WTC11 (cell line): Measurements from ENCODE around the gene CPXM2. TPM values are rescaled to one million over a fixed set of nuclear protein-coding genes. Genes with fewer than 3 reads are reported as not detected.

Source experiments
- ATAC-seq: fragments of 200-7000 bp; cut with Tn5 transposase; 2 replicates; pipeline ENCODE4 v1.10.0; 2021; ENCODE audit warnings: mild to moderate bottlenecking, moderate library complexity
- CTCF ChIA-PET: fragments of 300-600 bp; sonication (Branson Sonifier 250); formaldehyde crosslinking; loops from one replicate; lab custom pipeline; 2021; ENCODE audit warnings: antibody characterized with exemption; lab: Charles Lee
- POLR2A ChIA-PET: fragments of 350-600 bp; sonication (Branson Sonifier 250); formaldehyde crosslinking; loops from one replicate; lab custom pipeline; 2021; ENCODE audit warnings: antibody characterized with exemption; lab: Charles Lee
- DNase-seq: peaks from one replicate; pipeline ENCODE4 v3.0.0; 2021; ENCODE audit warnings: low spot score
- H3K27ac Mint-ChIP-seq: 2 replicates; pipeline ENCODE4 v1.8.0; 2021; ENCODE audit warnings: mixed read lengths
- H3K27me3 Mint-ChIP-seq: 2 replicates; pipeline ENCODE4 v1.8.0; 2021; ENCODE audit warnings: low read depth, mild to moderate bottlenecking, moderate library complexity, mixed read lengths
- H3K36me3 Mint-ChIP-seq: 2 replicates; pipeline ENCODE4 v1.8.0; 2021; ENCODE audit warnings: mixed read lengths
- H3K4me1 Mint-ChIP-seq: 2 replicates; pipeline ENCODE4 v1.8.0; 2022; ENCODE audit warnings: mixed read lengths
- H3K4me3 Mint-ChIP-seq: 2 replicates; pipeline ENCODE4 v1.8.0; 2021; ENCODE audit warnings: mild to moderate bottlenecking, moderate library complexity, mixed read lengths
- H3K9me3 Mint-ChIP-seq: 2 replicates; pipeline ENCODE4 v1.8.0; 2021; ENCODE audit warnings: mixed read lengths
- ERG ChIP-seq: fragments of 250-450 bp; sonication (Bioruptor Pico); IDR thresholded peaks from 2 replicates; pipeline ENCODE4 v1.8.0; 2021; ENCODE audit warnings: mild to moderate bottlenecking
- ESRRA ChIP-seq: sonication (generic); formaldehyde crosslinking; IDR thresholded peaks from 2 replicates; pipeline ENCODE4 v1.8.1; 2022; ENCODE audit warnings: mild to moderate bottlenecking, missing genetic modification reagents, borderline replicate concordance
- FOXP1 ChIP-seq: sonication (generic); formaldehyde crosslinking; IDR thresholded peaks from 2 replicates; pipeline ENCODE4 v1.8.0; 2022; ENCODE audit warnings: missing genetic modification reagents, mild to moderate bottlenecking, moderate library complexity, borderline replicate concordance
- MXD4 ChIP-seq: fragments of 250-450 bp; sonication (Bioruptor Pico); IDR thresholded peaks from 2 replicates; pipeline ENCODE4 v1.8.0; 2021; ENCODE audit warnings: mild to moderate bottlenecking, moderate library complexity, borderline replicate concordance
- NFYB ChIP-seq: sonication (generic); formaldehyde crosslinking; conservative IDR thresholded peaks from 2 replicates; pipeline ENCODE4 v1.8.0; 2022; ENCODE audit warnings: low read depth, missing genetic modification reagents
- SMAD3 ChIP-seq: sonication (generic); formaldehyde crosslinking; IDR thresholded peaks from 2 replicates; pipeline ENCODE4 v1.8.0; 2022; ENCODE audit warnings: missing genetic modification reagents, mild to moderate bottlenecking, borderline replicate concordance
- SOX15 ChIP-seq: fragments of 250-450 bp; sonication (Bioruptor Pico); IDR thresholded peaks from 2 replicates; pipeline ENCODE4 v1.9.0; 2021; ENCODE audit warnings: mild to moderate bottlenecking
- ZNF423 ChIP-seq: fragments of 250-450 bp; sonication (Bioruptor Pico); IDR thresholded peaks from 2 replicates; pipeline ENCODE4 v2.1.2; 2022; ENCODE audit warnings: mild to moderate bottlenecking, moderate library complexity
- total RNA-seq: library from RNA; stranded (reverse); gene quantifications from 3 replicates; pipeline ENCODE4 v1.2.3, GENCODE V29; 2021
- TF ChIP-seq, protein P1 (sequence below): sonication (generic); formaldehyde crosslinking; IDR thresholded peaks from 2 replicates; pipeline ENCODE4 v1.8.1; 2023; ENCODE audit warnings: mild to moderate bottlenecking, moderate library complexity, missing genetic modification reagents
- TF ChIP-seq, protein P2 (sequence below): sonication (generic); formaldehyde crosslinking; IDR thresholded peaks from 2 replicates; pipeline ENCODE4 v1.8.0; 2022; ENCODE audit warnings: missing genetic modification reagents
- TF ChIP-seq, protein P3 (sequence below): sonication (generic); formaldehyde crosslinking; IDR thresholded peaks from 2 replicates; pipeline ENCODE4 v1.8.1; 2023; ENCODE audit warnings: mild to moderate bottlenecking, missing genetic modification reagents, moderate library complexity

The CPXM2 gene
- total RNA-seq, 1 experiment from 2014 or later = 3.4 TPM

GRCh38 chr10:123717336-123717735 lies 174.3 kb downstream of the CPXM2 start:
- no peak for TF ChIP-seq SOX15
- no peak for TF ChIP-seq ERG (CRISPR knock-in tag)
- no peak for TF ChIP-seq ZNF423 (CRISPR knock-in tag)
- TF ChIP-seq NFYB (CRISPR knock-in tag) = no peak
- H3K36me3 Mint-ChIP-seq = peaks cover 5% of the 10 kb centered on the region
- H3K27me3 Mint-ChIP-seq = peaks cover 11% of the 10 kb centered on the region
- ChIA-PET CTCF (interaction anchor here (0.6 to 1.6 kb wide), 3 partner anchors 13 to 140 kb away, joined by 3 to 7 read pairs (median 4); no protein-coding TSS in a partner anchor), POLR2A (no interaction called here)
- H3K9me3 Mint-ChIP-seq = peaks cover 26% of the 10 kb centered on the region
- ATAC-seq (no peak), DNase-seq (no peak)
- no peaks in the 10 kb centered on the region for H3K4me1 Mint-ChIP-seq
- H3K27ac Mint-ChIP-seq = no peak overlapping the region
- no peak overlapping the region for H3K4me3 Mint-ChIP-seq

GRCh38 chr10:123715546-123715945 lies 176.1 kb downstream of the CPXM2 start:
- Mint-ChIP-seq H3K27ac (no peak overlapping the region), H3K36me3 (peaks cover 5% of the 10 kb centered on the region)
- no peak for DNase-seq
- no peak for ATAC-seq
- TF ChIP-seq, protein P1, sequence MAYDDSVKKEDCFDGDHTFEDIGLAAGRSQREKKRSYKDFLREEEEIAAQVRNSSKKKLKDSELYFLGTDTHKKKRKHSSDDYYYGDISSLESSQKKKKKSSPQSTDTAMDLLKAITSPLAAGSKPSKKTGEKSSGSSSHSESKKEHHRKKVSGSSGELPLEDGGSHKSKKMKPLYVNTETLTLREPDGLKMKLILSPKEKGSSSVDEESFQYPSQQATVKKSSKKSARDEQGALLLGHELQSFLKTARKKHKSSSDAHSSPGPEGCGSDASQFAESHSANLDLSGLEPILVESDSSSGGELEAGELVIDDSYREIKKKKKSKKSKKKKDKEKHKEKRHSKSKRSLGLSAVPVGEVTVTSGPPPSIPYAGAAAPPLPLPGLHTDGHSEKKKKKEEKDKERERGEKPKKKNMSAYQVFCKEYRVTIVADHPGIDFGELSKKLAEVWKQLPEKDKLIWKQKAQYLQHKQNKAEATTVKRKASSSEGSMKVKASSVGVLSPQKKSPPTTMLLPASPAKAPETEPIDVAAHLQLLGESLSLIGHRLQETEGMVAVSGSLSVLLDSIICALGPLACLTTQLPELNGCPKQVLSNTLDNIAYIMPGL = no peak
- TF ChIP-seq NFYB (CRISPR knock-in tag) = no peak
- TF ChIP-seq, protein P2, sequence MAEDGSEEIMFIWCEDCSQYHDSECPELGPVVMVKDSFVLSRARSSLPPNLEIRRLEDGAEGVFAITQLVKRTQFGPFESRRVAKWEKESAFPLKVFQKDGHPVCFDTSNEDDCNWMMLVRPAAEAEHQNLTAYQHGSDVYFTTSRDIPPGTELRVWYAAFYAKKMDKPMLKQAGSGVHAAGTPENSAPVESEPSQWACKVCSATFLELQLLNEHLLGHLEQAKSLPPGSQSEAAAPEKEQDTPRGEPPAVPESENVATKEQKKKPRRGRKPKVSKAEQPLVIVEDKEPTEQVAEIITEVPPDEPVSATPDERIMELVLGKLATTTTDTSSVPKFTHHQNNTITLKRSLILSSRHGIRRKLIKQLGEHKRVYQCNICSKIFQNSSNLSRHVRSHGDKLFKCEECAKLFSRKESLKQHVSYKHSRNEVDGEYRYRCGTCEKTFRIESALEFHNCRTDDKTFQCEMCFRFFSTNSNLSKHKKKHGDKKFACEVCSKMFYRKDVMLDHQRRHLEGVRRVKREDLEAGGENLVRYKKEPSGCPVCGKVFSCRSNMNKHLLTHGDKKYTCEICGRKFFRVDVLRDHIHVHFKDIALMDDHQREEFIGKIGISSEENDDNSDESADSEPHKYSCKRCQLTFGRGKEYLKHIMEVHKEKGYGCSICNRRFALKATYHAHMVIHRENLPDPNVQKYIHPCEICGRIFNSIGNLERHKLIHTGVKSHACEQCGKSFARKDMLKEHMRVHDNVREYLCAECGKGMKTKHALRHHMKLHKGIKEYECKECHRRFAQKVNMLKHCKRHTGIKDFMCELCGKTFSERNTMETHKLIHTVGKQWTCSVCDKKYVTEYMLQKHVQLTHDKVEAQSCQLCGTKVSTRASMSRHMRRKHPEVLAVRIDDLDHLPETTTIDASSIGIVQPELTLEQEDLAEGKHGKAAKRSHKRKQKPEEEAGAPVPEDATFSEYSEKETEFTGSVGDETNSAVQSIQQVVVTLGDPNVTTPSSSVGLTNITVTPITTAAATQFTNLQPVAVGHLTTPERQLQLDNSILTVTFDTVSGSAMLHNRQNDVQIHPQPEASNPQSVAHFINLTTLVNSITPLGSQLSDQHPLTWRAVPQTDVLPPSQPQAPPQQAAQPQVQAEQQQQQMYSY (CRISPR knock-in tag) = no peak
- TF ChIP-seq FOXP1 (CRISPR knock-in tag) = no peak
- no peak for TF ChIP-seq ESRRA (CRISPR knock-in tag)
- TF ChIP-seq, all 79 proteins: peak for 0
- H3K9me3 Mint-ChIP-seq = peaks cover 26% of the 10 kb centered on the region
- ChIA-PET CTCF (interaction anchor here (1.6 kb wide), 1 partner anchor 13 kb away, joined by 4 read pairs; no protein-coding TSS in a partner anchor), POLR2A (no interaction called here)
- H3K4me3 Mint-ChIP-seq = no peak overlapping the region
- no peaks in the 10 kb centered on the region for H3K4me1 Mint-ChIP-seq
- peaks cover 5% of the 10 kb centered on the region for H3K27me3 Mint-ChIP-seq

GRCh38 chr10:123706236-123706635 lies 185.4 kb downstream of the CPXM2 start:
- POLR2A ChIA-PET = no interaction called here
- no peak for ATAC-seq
- H3K27me3 Mint-ChIP-seq = peaks cover 10% of the 10 kb centered on the region
- TF ChIP-seq ERG (CRISPR knock-in tag) = no peak
- TF ChIP-seq, protein P3, sequence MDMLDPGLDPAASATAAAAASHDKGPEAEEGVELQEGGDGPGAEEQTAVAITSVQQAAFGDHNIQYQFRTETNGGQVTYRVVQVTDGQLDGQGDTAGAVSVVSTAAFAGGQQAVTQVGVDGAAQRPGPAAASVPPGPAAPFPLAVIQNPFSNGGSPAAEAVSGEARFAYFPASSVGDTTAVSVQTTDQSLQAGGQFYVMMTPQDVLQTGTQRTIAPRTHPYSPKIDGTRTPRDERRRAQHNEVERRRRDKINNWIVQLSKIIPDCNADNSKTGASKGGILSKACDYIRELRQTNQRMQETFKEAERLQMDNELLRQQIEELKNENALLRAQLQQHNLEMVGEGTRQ (CRISPR knock-in tag) = no peak
- no peak for TF ChIP-seq MXD4 (CRISPR knock-in tag)
- no peak for TF ChIP-seq SMAD3 (CRISPR knock-in tag)
- H3K4me1 Mint-ChIP-seq = peaks cover 8% of the 10 kb centered on the region
- no peak overlapping the region for H3K4me3 Mint-ChIP-seq
- DNase-seq = no peak
- CTCF ChIA-PET = no interaction called here
- H3K9me3 Mint-ChIP-seq = no peaks in the 10 kb centered on the region
- no peaks in the 10 kb centered on the region for H3K36me3 Mint-ChIP-seq
- H3K27ac Mint-ChIP-seq = no peak overlapping the region
